Keratinocyte (primary cell): Measurements from ENCODE around the gene RIN3. TPM values are rescaled to one million over a fixed set of nuclear protein-coding genes. Genes with fewer than 3 reads are reported as not detected.

Source experiments
- DNase-seq: peaks from one replicate; pipeline ENCODE4 v3.0.0-alpha.2; 2011; ENCODE audit warnings: low read depth, missing footprints, low spot score
- FAIRE-seq: peaks from 2 replicates; lab custom pipeline; 2011; peaks lifted over from hg19 to GRCh38; lab: Jason Lieb, UNC
- H2AFZ ChIP-seq: 2 replicates; pipeline ENCODE4 v1.6.0; 2012; ENCODE audit warnings: low read length, control low read depth, inconsistent platforms; ENCODE audit not compliant: control insufficient read depth
- H3K27ac ChIP-seq: 2 replicates; pipeline ENCODE4 v1.5.1; 2011; ENCODE audit warnings: low read length; ENCODE audit not compliant: control insufficient read depth, insufficient read depth
- H3K27me3 ChIP-seq: 3 replicates; pipeline ENCODE4 v1.6.0; 2011; ENCODE audit warnings: low read length; ENCODE audit not compliant: control insufficient read depth, insufficient read depth; ENCODE audit errors: extremely low read depth
- H3K36me3 ChIP-seq, 2 experiments: 2 replicates in 1 of 2; 3 replicates in 1 of 2; pipeline ENCODE4 v1.5.1; 2011; ENCODE audit warnings: low read length in 2 of 2, mild to moderate bottlenecking in 1 of 2; ENCODE audit not compliant: control insufficient read depth in 2 of 2, insufficient read depth in 2 of 2; ENCODE audit errors: extremely low read depth in 1 of 2
- H3K4me1 ChIP-seq: 3 replicates; pipeline ENCODE4 v1.5.1; 2011; ENCODE audit warnings: low read length; ENCODE audit not compliant: control insufficient read depth, insufficient read depth; ENCODE audit errors: extremely low read depth
- H3K4me2 ChIP-seq: 3 replicates; pipeline ENCODE4 v1.6.0; 2011; ENCODE audit warnings: low read depth, low read length; ENCODE audit not compliant: control insufficient read depth, insufficient read depth; ENCODE audit errors: extremely low read depth
- H3K4me3 ChIP-seq, 3 experiments: fragments of 200-600 bp in 1 of 3; sonication (generic) in 1 of 3; 2 replicates in 2 of 3; 3 replicates in 1 of 3; pipeline ENCODE4 v1.5.1; 2011 to 2016; ENCODE audit warnings: low read length in 3 of 3, mild to moderate bottlenecking in 3 of 3, control low read depth in 2 of 3, inconsistent platforms in 1 of 3, low read depth in 1 of 3, mixed read lengths in 1 of 3, mixed run types in 1 of 3, moderate library complexity in 1 of 3; ENCODE audit not compliant: control insufficient read depth in 2 of 3, insufficient read depth in 2 of 3; ENCODE audit errors: extremely low read depth in 1 of 3
- H3K79me2 ChIP-seq: 2 replicates; pipeline ENCODE4 v1.6.0; 2012; ENCODE audit warnings: low read length; ENCODE audit not compliant: control insufficient read depth, insufficient read depth
- H3K9ac ChIP-seq: 3 replicates; pipeline ENCODE4 v1.6.0; 2011; ENCODE audit warnings: low read length; ENCODE audit not compliant: control insufficient read depth, insufficient read depth; ENCODE audit errors: extremely low read depth
- H3K9me1 ChIP-seq: 3 replicates; pipeline ENCODE4 v1.6.0; 2011; ENCODE audit warnings: low read length; ENCODE audit not compliant: control insufficient read depth, insufficient read depth; ENCODE audit errors: extremely low read depth
- H3K9me3 ChIP-seq: 2 replicates; pipeline ENCODE4 v1.5.1; 2012; ENCODE audit warnings: low read depth, low read length; ENCODE audit not compliant: control insufficient read depth
- H4K20me1 ChIP-seq: 3 replicates; pipeline ENCODE4 v1.6.0; 2011; ENCODE audit warnings: low read length; ENCODE audit not compliant: control insufficient read depth, insufficient read depth; ENCODE audit errors: extremely low read depth
- CTCF ChIP-seq, 3 experiments: IDR thresholded peaks in 1 of 3; conservative IDR thresholded peaks in 1 of 3; optimal IDR thresholded peaks in 1 of 3; 2 replicates in 2 of 3; 3 replicates in 1 of 3; pipeline versions ENCODE3 to v1.5.1; 2011; ENCODE audit warnings: low read length in 3 of 3, mild to moderate bottlenecking in 3 of 3, moderate library complexity in 2 of 3, control low read depth in 1 of 3, inconsistent platforms in 1 of 3; ENCODE audit not compliant: insufficient read depth in 2 of 3; ENCODE audit errors: extremely low read depth in 1 of 3
- EZH2 ChIP-seq: IDR thresholded peaks from one replicate; pipeline ENCODE4 v1.6.1; 2012; ENCODE audit warnings: inconsistent platforms, mild to moderate bottlenecking, low read length, moderate library complexity
- dilution Hi-C: fragments of 300-500 bp; cut with MboI; formaldehyde crosslinking; loops from one replicate; pipeline ENCODE4 v1.7.0; 2020; ENCODE audit warnings: low sequenced_read_pairs; ENCODE audit not compliant: extremely low pct_ligation_motif_present
- polyA plus RNA-seq, 5 experiments: library from polyadenylated mRNA; depleted of rRNA in 3 of 5; stranded (reverse) in 3 of 5; stranded (forward) in 1 of 5; unstranded in 1 of 5; fragments of >200 nt; gene quantifications; 1 replicate in 1 of 5; 2 replicates in 3 of 5; 3 replicates in 1 of 5; pipeline versions ENCODE4 v1.2.1 to v1.2.3, GENCODE V29; 2011 to 2012; ENCODE audit warnings: missing spikeins in 2 of 5, low read depth in 1 of 5, low replicate concordance in 1 of 5

Gene RIN3
- polyA plus RNA-seq, 1 donor (not counting 4 experiments of a cell fraction or from before 2014, with no cell fraction given): 1.2 TPM

GRCh38 chr14:92546347-92547053 is 32.9 kb downstream of the RIN3 start:
- Histone ChIP-seq H3K9me3 (no peaks in the 10 kb centered on the region), H3K36me3 (no peaks in the 10 kb centered on the region), H3K9ac (no peak overlapping the region), H4K20me1 (no peaks in the 10 kb centered on the region), H3K9me1 (no peaks in the 10 kb centered on the region), H3K4me1 (no peaks in the 10 kb centered on the region), H3K79me2 (no peaks in the 10 kb centered on the region), H3K4me3 (no peak overlapping the region), H3K4me2 (no peak overlapping the region), H2AFZ (no peak overlapping the region), H3K27me3 (no peaks in the 10 kb centered on the region), H3K27ac (no peak overlapping the region)
- TF ChIP-seq CTCF (optimal IDR thresholded peaks at IDR 0.05 in 1 of 3, IDR thresholded peaks at IDR 0.05 in 1 of 3, conservative IDR thresholded peaks at IDR 0.05 in 1 of 3; ENCODE audit: extremely low read depth in 1 of 3, insufficient read depth in 2 of 3, low read length in 3 of 3): no peak
- TF ChIP-seq EZH2: no peak
- dilution Hi-C loops: no loop called here
- no peak for DNase-seq
- FAIRE-seq: no peak

DNA sequence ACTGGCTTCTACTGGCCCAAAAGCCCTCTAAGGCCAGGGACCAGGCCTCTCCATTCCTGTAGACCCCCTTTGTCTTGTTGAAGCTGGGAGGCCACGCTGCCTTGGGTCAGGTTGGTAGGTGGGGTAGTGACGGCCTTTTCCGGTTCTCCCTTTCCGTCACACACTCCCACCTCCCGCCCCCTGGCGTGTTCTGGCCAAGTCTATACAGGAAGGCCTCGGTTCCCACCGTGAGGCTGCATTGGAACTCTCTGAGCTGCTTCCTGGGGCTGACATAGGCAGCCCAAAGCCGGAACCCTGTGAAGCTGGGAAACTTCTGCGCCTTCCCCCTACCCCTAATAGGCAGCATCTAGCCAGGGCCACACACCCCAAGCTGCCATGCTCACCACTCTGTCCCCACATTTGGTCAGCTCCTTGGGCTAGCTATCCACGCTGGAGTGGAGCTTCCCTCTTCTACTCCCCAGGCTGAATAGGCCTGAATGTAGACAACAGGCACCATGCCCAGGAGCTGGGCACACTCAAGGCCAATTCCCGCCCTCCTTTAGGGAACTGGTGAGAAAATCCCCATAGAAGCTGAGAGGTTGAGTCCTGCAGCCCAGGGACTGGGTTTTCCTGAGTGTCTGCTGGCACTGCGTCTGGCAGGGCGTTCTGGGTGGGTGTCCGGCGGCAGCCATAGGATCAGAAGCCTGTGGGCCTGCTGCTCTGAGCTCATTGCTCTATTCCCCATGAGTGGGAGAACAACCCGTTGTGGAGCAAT is 35.7 kb downstream of the RIN3 start:
- Histone ChIP-seq H3K36me3 (no peaks in the 10 kb centered on the region), H3K27ac (no peak overlapping the region), H3K79me2 (no peaks in the 10 kb centered on the region), H3K9ac (no peak overlapping the region), H3K4me2 (no peak overlapping the region), H3K27me3 (no peaks in the 10 kb centered on the region), H3K9me1 (peaks cover 2% of the 10 kb centered on the region), H3K4me3 (no peak overlapping the region), H2AFZ (no peak overlapping the region), H3K4me1 (no peaks in the 10 kb centered on the region), H4K20me1 (no peaks in the 10 kb centered on the region), H3K9me3 (no peaks in the 10 kb centered on the region)
- dilution Hi-C loops: no loop called here
- FAIRE-seq (no peak), DNase-seq (no peak)
- TF ChIP-seq EZH2 (no peak), CTCF (optimal IDR thresholded peaks at IDR 0.05 in 1 of 3, IDR thresholded peaks at IDR 0.05 in 1 of 3, conservative IDR thresholded peaks at IDR 0.05 in 1 of 3; ENCODE audit: extremely low read depth in 1 of 3, insufficient read depth in 2 of 3, low read length in 3 of 3) (no peak)
